ENCODE measurements around the gene SNU13. TPM values are rescaled to one million over a fixed set of nuclear protein-coding genes. Genes with fewer than 3 reads are reported as not detected.

The SNU13 gene
- total and polyA plus RNA-seq, 2 donors (not counting 1 experiment from before 2014, with no cell fraction given): 99.0 to 114 TPM

DNA sequence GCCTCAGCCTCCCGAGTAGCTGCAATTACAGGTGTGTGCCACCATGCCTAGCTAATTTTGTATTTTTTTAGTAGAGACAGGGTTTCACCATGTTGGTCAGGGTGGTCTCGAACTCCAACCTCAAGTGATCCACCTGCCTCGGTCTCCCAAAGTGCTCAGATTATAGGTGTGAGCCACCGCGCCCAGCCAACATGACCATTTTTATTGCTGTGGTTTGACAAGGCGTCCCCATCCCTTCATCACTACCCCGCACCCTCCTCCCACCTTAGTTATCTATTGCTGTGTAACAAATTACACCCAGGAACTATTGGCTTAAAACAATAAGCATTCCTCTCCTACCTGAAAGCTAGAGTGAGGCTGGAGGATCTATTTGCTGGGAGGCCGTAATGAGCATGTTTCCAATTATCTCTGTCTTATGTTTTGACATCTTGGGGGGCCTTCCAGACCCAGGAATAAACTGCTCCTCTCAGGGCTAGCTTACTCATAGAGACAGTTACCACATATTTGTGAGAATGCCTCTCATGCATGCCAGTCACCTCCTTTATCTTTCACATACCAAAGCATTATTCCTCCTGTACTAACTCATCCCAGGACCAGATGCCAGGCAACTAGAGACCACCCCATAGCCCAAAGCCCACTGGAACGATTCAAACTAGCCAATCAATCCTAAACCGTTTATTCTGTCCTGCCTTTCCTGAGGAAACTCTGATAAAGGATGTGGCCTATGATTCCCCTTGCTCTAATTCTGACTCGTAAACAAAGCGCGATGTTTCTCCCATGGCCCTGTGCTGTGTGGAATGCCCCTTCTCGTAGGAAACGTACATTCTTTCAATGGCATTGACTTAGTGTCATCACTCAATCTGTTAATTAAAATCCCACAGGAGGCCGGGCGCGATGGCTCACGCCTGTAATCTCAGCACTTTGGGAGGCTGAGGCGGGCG is 19.4 kb downstream of the SNU13 start:
- TF ChIP-seq EZH2 (IDR thresholded peaks at IDR 0.05; ENCODE audit: borderline replicate concordance, insufficient read depth, low read depth, low read length, poor library complexity, severe bottlenecking) (no peak), CTCF (IDR thresholded peaks at IDR 0.05) (no peak)
- DNase-seq (no peak), ATAC-seq (ENCODE audit: low read depth) (no peak)
- peaks cover 0 to 13% of the 10 kb centered on the region in 2 donors for H3K4me1 ChIP-seq (ENCODE audit: control insufficient read depth in 2 of 2, insufficient read depth in 2 of 2, low read length in 2 of 2)
- H3K4me2 ChIP-seq (replicated peaks; ENCODE audit: low read depth, low read length, poor library complexity, severe bottlenecking): no peak overlapping the region
- Mint-ChIP-seq H3K4me3 (no peak overlapping the region), H3K27ac (peak overlapping the region; percentile 37), H3K27me3 (no peaks in the 10 kb centered on the region), H3K4me1 (peaks cover 7% of the 10 kb centered on the region), H3K9me3 (ENCODE audit: insufficient read depth) (no peaks in the 10 kb centered on the region)
- no peak overlapping the region for H2AFZ ChIP-seq (ENCODE audit: insufficient read depth, low read depth, low read length, poor library complexity, severe bottlenecking)
- ChIA-PET POLR2A (interaction anchor here (0.6 to 0.7 kb wide), 2 partner anchors 136 to 275 kb away, joined by 5 to 6 read pairs; no protein-coding TSS in a partner anchor), CTCF (interaction anchor here (0.6 to 3.1 kb wide), 4 partner anchors 11 to 321 kb away, joined by 3 to 23 read pairs (median 4); partner anchors contain the start of gene MEI1)
- no peak overlapping the region for H3K4me3 ChIP-seq (ENCODE audit: control extremely low read depth in 1 of 5, extremely low read depth in 1 of 5, insufficient read depth in 1 of 5, low read depth in 2 of 5, low read length in 4 of 5)
- H3K79me2 ChIP-seq (ENCODE audit: control insufficient read depth, insufficient read depth, low read length): peaks cover 23% of the 10 kb centered on the region
- no peak overlapping the region for H3K27ac ChIP-seq (ENCODE audit: low read length in 2 of 2)
- peaks cover 5 to 34% of the 10 kb centered on the region in 2 experiments for H3K36me3 ChIP-seq (replicated peaks in 1 of 2; ENCODE audit: control extremely low read depth in 1 of 2, control insufficient read depth in 1 of 2, extremely low read depth in 1 of 2, insufficient read depth in 2 of 2, low read length in 1 of 2)
- no peaks in the 10 kb centered on the region for H3K27me3 ChIP-seq (replicated peaks in 1 of 4; ENCODE audit: control extremely low read depth in 1 of 4, control insufficient read depth in 3 of 4, insufficient read depth in 4 of 4, low read length in 3 of 4)
- intact Hi-C loops (cut with micrococcal nuclease): loop anchor here (5.0 kb wide), 1 partner anchor 647 kb away; no protein-coding TSS in a partner anchor
- no peak overlapping the region for H3K9ac ChIP-seq (ENCODE audit: low read length)
- no peaks in the 10 kb centered on the region for H3K9me3 ChIP-seq (ENCODE audit: control extremely low read depth in 1 of 3, control insufficient read depth in 2 of 3, insufficient read depth in 1 of 3, low read length in 2 of 3)
- no peaks in the 10 kb centered on the region for H4K20me1 ChIP-seq (ENCODE audit: control insufficient read depth, insufficient read depth, low read length, poor library complexity, severe bottlenecking)
- WGBS (ENCODE audit: insufficient coverage): 92% methylated on average over 14 of the region's 21 CpGs

GRCh38 chr22:41664951-41665350 is 23.7 kb downstream of the SNU13 start:
- ATAC-seq (ENCODE audit: low read depth): no peak
- 95% methylated on average over 2 of the region's 3 CpGs for WGBS (ENCODE audit: insufficient coverage)
- intact Hi-C loops (cut with micrococcal nuclease): loop anchor here (5.0 kb wide), 1 partner anchor 643 kb away; no protein-coding TSS in a partner anchor
- Histone ChIP-seq H3K9me3 (ENCODE audit: control extremely low read depth in 1 of 3, control insufficient read depth in 2 of 3, insufficient read depth in 1 of 3, low read length in 2 of 3) (no peaks in the 10 kb centered on the region), H3K79me2 (ENCODE audit: control insufficient read depth, insufficient read depth, low read length) (peaks cover 10% of the 10 kb centered on the region), H3K9ac (ENCODE audit: low read length) (no peak overlapping the region), H3K27me3 (replicated peaks in 1 of 4; ENCODE audit: control extremely low read depth in 1 of 4, control insufficient read depth in 3 of 4, insufficient read depth in 4 of 4, low read length in 3 of 4) (no peaks in the 10 kb centered on the region), H2AFZ (ENCODE audit: insufficient read depth, low read depth, low read length, poor library complexity, severe bottlenecking) (no peak overlapping the region), H3K4me3 (ENCODE audit: control extremely low read depth in 1 of 5, extremely low read depth in 1 of 5, insufficient read depth in 1 of 5, low read depth in 2 of 5, low read length in 4 of 5) (no peak overlapping the region), H3K27ac (ENCODE audit: low read length in 2 of 2) (no peak overlapping the region), H3K36me3 (replicated peaks in 1 of 2; ENCODE audit: control extremely low read depth in 1 of 2, control insufficient read depth in 1 of 2, extremely low read depth in 1 of 2, insufficient read depth in 2 of 2, low read length in 1 of 2) (peaks cover 2 to 54% of the 10 kb centered on the region in 2 experiments), H3K4me1 (ENCODE audit: control insufficient read depth in 2 of 2, insufficient read depth in 2 of 2, low read length in 2 of 2) (peaks cover 0 to 13% of the 10 kb centered on the region in 2 donors), H4K20me1 (ENCODE audit: control insufficient read depth, insufficient read depth, low read length, poor library complexity, severe bottlenecking) (no peaks in the 10 kb centered on the region), H3K4me2 (replicated peaks; ENCODE audit: low read depth, low read length, poor library complexity, severe bottlenecking) (no peak overlapping the region)
- TF ChIP-seq EZH2 (IDR thresholded peaks at IDR 0.05; ENCODE audit: borderline replicate concordance, insufficient read depth, low read depth, low read length, poor library complexity, severe bottlenecking): no peak
- TF ChIP-seq CTCF (IDR thresholded peaks at IDR 0.05): no peak
- H3K9me3 Mint-ChIP-seq (ENCODE audit: insufficient read depth): no peaks in the 10 kb centered on the region
- CTCF ChIA-PET: no interaction called here
- H3K27me3 Mint-ChIP-seq: no peaks in the 10 kb centered on the region
- DNase-seq: no peak
- POLR2A ChIA-PET: interaction anchor here (0.5 kb wide), 1 partner anchor 1255 kb away, joined by 5 read pairs; no protein-coding TSS in a partner anchor
- peaks cover 7% of the 10 kb centered on the region for H3K4me1 Mint-ChIP-seq
- peak overlapping the region; percentile 59 for H3K27ac Mint-ChIP-seq
- H3K4me3 Mint-ChIP-seq: no peak overlapping the region

Measured in B cell (primary cell).